Ishikawa (cell line): Measurements from ENCODE around the gene R3HDM2.

Source experiments
- CEBPB ChIP-seq: IDR thresholded peaks from 2 replicates; pipeline ENCODE4 v1.6.1; 2012
- CREB1 ChIP-seq: IDR thresholded peaks from 2 replicates; pipeline ENCODE4 v1.6.1; 2012; ENCODE audit warnings: low read depth
- EGR1 ChIP-seq: IDR thresholded peaks from 2 replicates; pipeline ENCODE4 v1.6.1; 2012
- EP300 ChIP-seq: IDR thresholded peaks from 2 replicates; pipeline ENCODE4 v1.6.1; 2012; ENCODE audit warnings: borderline replicate concordance
- FOXM1 ChIP-seq: IDR thresholded peaks from 2 replicates; pipeline ENCODE4 v1.6.1; 2012; ENCODE audit warnings: low read depth, borderline replicate concordance
- NFIC ChIP-seq: IDR thresholded peaks from 2 replicates; pipeline ENCODE4 v1.6.1; 2012
- RAD21 ChIP-seq: IDR thresholded peaks from 2 replicates; pipeline ENCODE4 v1.6.1; 2012; ENCODE audit warnings: low read depth
- TAF1 ChIP-seq: IDR thresholded peaks from 2 replicates; pipeline ENCODE4 v1.6.1; 2012; ENCODE audit warnings: low read depth, mild to moderate bottlenecking
- TCF12 ChIP-seq: IDR thresholded peaks from 2 replicates; pipeline ENCODE4 v1.6.1; 2012; ENCODE audit warnings: low read depth
- TEAD4 ChIP-seq: IDR thresholded peaks from 2 replicates; pipeline ENCODE4 v1.6.1; 2012
- YY1 ChIP-seq: IDR thresholded peaks from 2 replicates; pipeline ENCODE4 v1.6.1; 2012; ENCODE audit warnings: low read depth
- ZBTB7A ChIP-seq: IDR thresholded peaks from 2 replicates; pipeline ENCODE4 v1.6.1; 2012; ENCODE audit warnings: low read depth
- TF ChIP-seq, protein P1 (sequence below): IDR thresholded peaks from 2 replicates; pipeline ENCODE4 v1.6.1; 2012
- TF ChIP-seq, protein P2 (sequence below): IDR thresholded peaks from 2 replicates; pipeline ENCODE4 v1.6.1; 2012; ENCODE audit warnings: low read depth, mild to moderate bottlenecking
- TF ChIP-seq, protein P3 (sequence below): IDR thresholded peaks from 2 replicates; pipeline ENCODE4 v1.6.1; 2012

Gene R3HDM2

DNA sequence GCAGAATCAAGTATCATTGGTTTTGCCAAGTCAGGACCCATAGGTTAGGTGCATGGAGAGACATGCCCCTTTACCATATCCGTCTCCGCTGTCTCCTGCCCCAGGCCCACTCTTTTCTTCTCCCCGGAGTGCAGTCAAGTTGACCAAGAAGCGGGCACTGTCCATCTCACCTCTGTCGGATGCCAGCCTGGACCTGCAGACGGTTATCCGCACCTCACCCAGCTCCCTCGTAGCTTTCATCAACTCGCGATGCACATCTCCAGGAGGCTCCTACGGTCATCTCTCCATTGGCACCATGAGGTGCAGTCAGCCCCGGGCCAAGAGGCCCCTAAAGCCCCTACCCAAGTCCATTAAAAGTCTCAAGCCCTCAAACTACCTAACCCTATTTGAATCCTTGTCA, 33.7 kb upstream of the R3HDM2 start:
- TF ChIP-seq ZBTB7A (no peak), FOXM1 (no peak), EP300 (no peak), CREB1 (no peak), CEBPB (no peak), YY1 (no peak), NFIC (no peak), TEAD4 (no peak), RAD21 (no peak), TCF12 (no peak), TAF1 (no peak), EGR1 (no peak)
- TF ChIP-seq, protein P1, sequence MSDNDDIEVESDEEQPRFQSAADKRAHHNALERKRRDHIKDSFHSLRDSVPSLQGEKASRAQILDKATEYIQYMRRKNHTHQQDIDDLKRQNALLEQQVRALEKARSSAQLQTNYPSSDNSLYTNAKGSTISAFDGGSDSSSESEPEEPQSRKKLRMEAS = no peak
- TF ChIP-seq, protein P2, sequence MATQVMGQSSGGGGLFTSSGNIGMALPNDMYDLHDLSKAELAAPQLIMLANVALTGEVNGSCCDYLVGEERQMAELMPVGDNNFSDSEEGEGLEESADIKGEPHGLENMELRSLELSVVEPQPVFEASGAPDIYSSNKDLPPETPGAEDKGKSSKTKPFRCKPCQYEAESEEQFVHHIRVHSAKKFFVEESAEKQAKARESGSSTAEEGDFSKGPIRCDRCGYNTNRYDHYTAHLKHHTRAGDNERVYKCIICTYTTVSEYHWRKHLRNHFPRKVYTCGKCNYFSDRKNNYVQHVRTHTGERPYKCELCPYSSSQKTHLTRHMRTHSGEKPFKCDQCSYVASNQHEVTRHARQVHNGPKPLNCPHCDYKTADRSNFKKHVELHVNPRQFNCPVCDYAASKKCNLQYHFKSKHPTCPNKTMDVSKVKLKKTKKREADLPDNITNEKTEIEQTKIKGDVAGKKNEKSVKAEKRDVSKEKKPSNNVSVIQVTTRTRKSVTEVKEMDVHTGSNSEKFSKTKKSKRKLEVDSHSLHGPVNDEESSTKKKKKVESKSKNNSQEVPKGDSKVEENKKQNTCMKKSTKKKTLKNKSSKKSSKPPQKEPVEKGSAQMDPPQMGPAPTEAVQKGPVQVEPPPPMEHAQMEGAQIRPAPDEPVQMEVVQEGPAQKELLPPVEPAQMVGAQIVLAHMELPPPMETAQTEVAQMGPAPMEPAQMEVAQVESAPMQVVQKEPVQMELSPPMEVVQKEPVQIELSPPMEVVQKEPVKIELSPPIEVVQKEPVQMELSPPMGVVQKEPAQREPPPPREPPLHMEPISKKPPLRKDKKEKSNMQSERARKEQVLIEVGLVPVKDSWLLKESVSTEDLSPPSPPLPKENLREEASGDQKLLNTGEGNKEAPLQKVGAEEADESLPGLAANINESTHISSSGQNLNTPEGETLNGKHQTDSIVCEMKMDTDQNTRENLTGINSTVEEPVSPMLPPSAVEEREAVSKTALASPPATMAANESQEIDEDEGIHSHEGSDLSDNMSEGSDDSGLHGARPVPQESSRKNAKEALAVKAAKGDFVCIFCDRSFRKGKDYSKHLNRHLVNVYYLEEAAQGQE = no peak
- TF ChIP-seq, protein P3, sequence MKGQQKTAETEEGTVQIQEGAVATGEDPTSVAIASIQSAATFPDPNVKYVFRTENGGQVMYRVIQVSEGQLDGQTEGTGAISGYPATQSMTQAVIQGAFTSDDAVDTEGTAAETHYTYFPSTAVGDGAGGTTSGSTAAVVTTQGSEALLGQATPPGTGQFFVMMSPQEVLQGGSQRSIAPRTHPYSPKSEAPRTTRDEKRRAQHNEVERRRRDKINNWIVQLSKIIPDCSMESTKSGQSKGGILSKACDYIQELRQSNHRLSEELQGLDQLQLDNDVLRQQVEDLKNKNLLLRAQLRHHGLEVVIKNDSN = no peak

DNA sequence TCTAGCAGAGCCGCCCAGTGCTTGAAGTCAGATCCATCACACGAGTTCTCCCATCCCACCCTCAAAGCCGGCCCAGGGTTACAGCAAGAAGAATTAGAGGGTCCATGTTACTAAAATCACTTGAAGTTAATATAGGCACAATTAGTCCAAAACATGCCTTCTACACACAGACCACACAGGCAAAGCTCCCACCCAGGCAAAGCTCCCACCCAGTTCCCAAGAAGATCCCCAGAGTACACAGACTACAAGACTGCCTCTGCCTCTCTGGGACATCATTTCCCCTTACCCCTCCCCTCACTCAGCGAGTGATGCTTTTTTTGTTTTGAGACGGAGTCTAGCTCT, 32.0 kb upstream of the R3HDM2 start:
- TF ChIP-seq TAF1 = 0 out of 2 replicates have a peak, but pooled peaks have one; percentile 27
- TF ChIP-seq TEAD4 = no peak

DNA sequence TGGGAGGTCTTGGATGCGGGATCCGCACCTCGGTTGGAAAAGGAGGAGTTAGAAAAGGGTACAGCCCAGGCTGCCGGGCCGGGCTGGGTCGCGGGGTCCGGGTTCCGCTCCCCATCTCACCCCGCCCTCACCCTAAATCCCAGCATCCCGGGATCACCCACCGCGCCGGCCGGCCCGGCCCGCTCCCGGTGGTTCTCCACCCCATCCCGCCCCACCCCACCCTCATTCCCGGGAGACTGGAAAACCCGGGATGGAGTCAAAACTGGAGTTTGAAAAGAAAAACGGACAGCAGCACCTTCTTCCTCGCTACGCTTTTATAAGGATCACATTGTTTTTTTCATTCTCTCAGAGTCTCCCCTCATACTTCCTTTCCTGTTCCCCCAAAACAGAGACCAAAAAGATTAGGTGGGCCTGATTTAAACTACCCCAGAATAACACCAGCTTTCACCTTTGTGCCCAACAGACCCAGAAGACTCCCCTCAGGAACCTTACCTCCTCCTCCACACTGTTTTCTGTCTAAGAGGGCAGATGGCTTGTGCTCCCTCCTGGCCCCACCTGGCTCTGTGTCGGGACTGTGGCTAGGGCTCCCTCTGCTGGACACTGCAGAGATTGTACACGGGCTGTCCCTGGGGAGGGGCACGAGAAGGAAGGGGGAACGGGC, 31.5 kb upstream of the R3HDM2 start:
- TF ChIP-seq FOXM1 = 0 out of 2 replicates have a peak, but pooled peaks have one; percentile 6
- TF ChIP-seq ZBTB7A = no peak
- peak; percentile 92 for TF ChIP-seq RAD21
- no peak; the same call in 1 of the 2 replicates for TF ChIP-seq YY1
- peak; percentile 22; the same call in 1 of the 2 replicates for TF ChIP-seq NFIC
- TF ChIP-seq, protein P2 = no peak
- TF ChIP-seq CREB1 = 0 out of 2 replicates have a peak, but pooled peaks have one; percentile 17
- TF ChIP-seq, protein P3 = 0 out of 2 replicates have a peak, but pooled peaks have one; percentile 6
- TF ChIP-seq, protein P1 = peak; percentile 75; the same call in 1 of the 2 replicates

DNA sequence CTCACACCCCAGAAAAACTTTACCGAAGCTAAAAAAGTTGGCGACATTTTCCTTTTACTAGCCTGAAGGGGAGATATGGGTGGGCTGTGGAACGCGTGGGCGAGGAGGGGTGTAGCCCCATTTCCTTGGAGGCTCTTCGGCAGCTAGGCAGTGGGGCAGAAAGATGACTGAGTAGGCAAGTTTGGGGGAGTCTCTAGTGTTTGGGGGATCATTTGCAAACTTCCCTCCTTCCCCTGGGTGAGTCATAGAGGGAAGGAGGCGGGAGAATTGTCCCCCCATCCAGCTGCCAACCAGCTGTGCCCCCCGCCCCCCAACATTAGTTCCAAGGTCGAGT, 31.0 kb upstream of the R3HDM2 start:
- TF ChIP-seq, protein P1 = no peak
- TF ChIP-seq TEAD4 (no peak), CREB1 (no peak), NFIC (no peak), CEBPB (no peak), EGR1 (peak; percentile 87), ZBTB7A (peak; percentile 44), TCF12 (0 out of 2 replicates have a peak, but pooled peaks have one; percentile 4), FOXM1 (no peak)
- TF ChIP-seq, protein P2 = no peak
